Thymus (tissue), 11 donors: ENCODE measurements around the gene WBP1L. TPM values are rescaled to one million over a fixed set of nuclear protein-coding genes. Genes with fewer than 3 reads are reported as not detected.
"Not testable (repeated sequence)": the region's sequence is repeated elsewhere in the genome, so short reads cannot be mapped to it uniquely, and the experiment has no call there.

ENCODE experiments used
- DNase-seq, 9 donors: peaks; one replicate each; pipeline ENCODE4 v3.0.0-alpha.2; 2013; ENCODE audit warnings: low spot score in 9 of 9, low read depth in 6 of 9, missing footprints in 1 of 9
- H3K27ac ChIP-seq, 2 donors: one replicate each; pipeline ENCODE4 v1.5.1; 2013; ENCODE audit warnings: control low read depth in 1 of 2, low read depth in 1 of 2, low read length in 1 of 2, mild to moderate bottlenecking in 1 of 2, moderate library complexity in 1 of 2
- H3K27me3 ChIP-seq, 2 donors: one replicate each; pipeline ENCODE4 v1.5.1; 2013; ENCODE audit warnings: low read length in 1 of 2; ENCODE audit not compliant: control insufficient read depth in 2 of 2, insufficient read depth in 1 of 2
- H3K36me3 ChIP-seq, 2 donors: one replicate each; pipeline ENCODE4 v1.5.1; 2013; ENCODE audit warnings: low read length in 1 of 2, mild to moderate bottlenecking in 1 of 2, moderate library complexity in 1 of 2; ENCODE audit not compliant: control insufficient read depth in 2 of 2, insufficient read depth in 2 of 2
- H3K4me1 ChIP-seq, 2 donors: one replicate each; pipeline ENCODE4 v1.5.1; 2013; ENCODE audit warnings: low read length in 2 of 2; ENCODE audit not compliant: control insufficient read depth in 2 of 2, insufficient read depth in 2 of 2
- H3K4me3 ChIP-seq, 2 donors: one replicate each; pipeline ENCODE4 v1.5.1; 2013; ENCODE audit warnings: low read length in 2 of 2, control low read depth in 1 of 2, mild to moderate bottlenecking in 1 of 2
- H3K9me3 ChIP-seq, 2 donors: one replicate each; pipeline ENCODE4 v1.5.1; 2013; ENCODE audit warnings: low read length in 1 of 2, mild to moderate bottlenecking in 1 of 2; ENCODE audit not compliant: control insufficient read depth in 2 of 2, insufficient read depth in 1 of 2
- WGBS: extraction: QIAGEN DNeasy Blood & Tissue Kit; methylation state at CpG from one replicate; pipeline ENCODE4 v1.1.7; 2013; 5-methylcytosine and 5-hydroxymethylcytosine counted together
- polyA plus RNA-seq: library from polyadenylated mRNA; stranded (reverse); fragments of 200-250 nt; gene quantifications from one replicate; pipeline ENCODE4 v1.2.3, GENCODE V29; 2013
- total RNA-seq: library from RNA; stranded (reverse); fragments of 120-200 nt; gene quantifications from one replicate; pipeline ENCODE4 v1.2.4, GENCODE V29; 2013
- donor health status: healthy.

The WBP1L gene
- total and polyA plus RNA-seq, 2 donors = 30.7 to 75.9 TPM

DNA sequence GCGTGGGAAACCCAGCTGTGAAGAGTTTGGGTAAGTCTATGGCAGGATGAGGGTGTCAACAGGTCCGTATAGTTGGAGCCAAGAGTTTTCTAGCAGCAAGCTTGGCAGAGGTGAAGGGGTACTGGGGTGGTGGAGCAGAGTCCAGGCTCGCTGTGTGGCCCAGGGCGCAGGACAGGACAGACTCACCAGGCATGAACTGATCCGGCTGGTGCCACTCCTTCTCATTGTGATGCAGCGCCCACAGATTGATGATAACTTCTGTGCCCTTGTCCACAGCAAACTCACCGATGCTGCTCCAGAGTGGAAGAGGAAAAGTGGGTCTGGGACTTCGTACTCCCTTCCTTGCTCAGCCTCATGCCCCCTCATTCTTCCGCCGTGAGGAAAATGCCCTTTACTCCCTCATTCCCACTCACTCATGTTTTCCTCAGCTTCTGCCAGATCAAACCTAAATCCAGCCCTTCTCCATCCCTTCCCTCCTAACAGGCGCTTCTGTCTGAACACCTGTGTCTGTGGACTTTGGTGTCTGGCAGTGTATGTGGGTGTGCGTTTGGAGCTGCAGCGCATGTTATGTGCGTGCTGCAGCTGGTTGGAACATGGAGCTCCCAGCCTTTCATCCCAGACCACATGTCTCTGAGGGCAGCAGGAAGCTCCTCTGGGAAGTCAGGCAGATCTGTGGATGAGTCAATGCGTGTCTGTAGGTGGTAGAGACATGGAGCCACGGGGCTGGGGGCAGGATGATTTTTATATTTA, 87.7 kb downstream of the WBP1L start:
- Histone ChIP-seq H3K27ac (no peak overlapping the region), H3K4me1 (peaks cover 0 to 9% of the 10 kb centered on the region in 2 donors), H3K9me3 (no peaks in the 10 kb centered on the region), H3K36me3 (no peaks in the 10 kb centered on the region), H3K4me3 (no peak overlapping the region), H3K27me3 (no peaks in the 10 kb centered on the region)
- WGBS = 92% methylated on average over 16 of the region's 16 CpGs
- no peak for DNase-seq

DNA sequence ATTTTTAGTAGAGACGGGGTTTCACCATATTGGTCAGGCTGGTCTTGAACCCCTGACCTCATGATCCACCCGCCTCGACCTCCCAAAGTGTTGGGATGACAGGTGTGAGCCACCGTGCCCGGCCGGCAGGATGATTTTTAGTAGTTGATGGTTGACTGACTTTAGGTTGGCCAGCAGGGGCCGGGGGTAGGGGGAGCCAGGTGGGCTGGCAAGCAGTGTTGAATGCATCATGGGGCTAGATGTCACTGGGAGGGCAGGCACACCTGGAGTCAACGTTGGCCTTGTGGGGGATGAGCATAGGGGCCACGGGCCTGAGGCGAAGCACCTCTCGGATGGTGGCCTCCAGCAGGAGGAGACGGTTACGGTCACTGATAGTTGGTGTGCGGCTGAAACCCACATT, 88.5 kb downstream of the WBP1L start:
- Histone ChIP-seq H3K27ac (no peak overlapping the region), H3K4me1 (peaks cover 0 to 9% of the 10 kb centered on the region in 2 donors), H3K36me3 (no peaks in the 10 kb centered on the region), H3K4me3 (no peak overlapping the region), H3K9me3 (no peaks in the 10 kb centered on the region), H3K27me3 (no peaks in the 10 kb centered on the region)
- no peak for DNase-seq
- WGBS = 93% methylated on average over 14 of the region's 14 CpGs

DNA sequence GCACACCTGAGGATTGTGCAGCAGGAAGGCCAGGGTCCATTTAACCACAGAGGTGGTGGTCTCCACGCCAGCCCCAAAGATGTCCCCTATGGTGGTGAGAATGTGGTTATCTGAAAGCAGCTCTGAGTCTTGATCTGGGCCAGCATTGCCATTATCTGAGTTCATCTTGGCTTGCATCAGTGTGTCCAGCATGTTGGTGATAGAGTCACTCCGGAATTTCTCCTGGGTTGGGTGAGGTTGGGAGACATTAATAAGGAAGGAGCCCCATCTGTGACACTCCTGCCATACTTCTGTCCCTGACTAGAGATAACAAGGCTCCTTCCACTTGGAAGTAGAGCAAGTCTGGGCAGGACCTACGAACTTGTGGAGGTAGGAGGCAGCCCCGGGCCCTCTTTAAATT, 89.2 kb downstream of the WBP1L start:
- Histone ChIP-seq H3K36me3 (no peaks in the 10 kb centered on the region), H3K4me1 (peaks cover 0 to 9% of the 10 kb centered on the region in 2 donors)
- 96% methylated on average over 4 of the region's 4 CpGs for WGBS

DNA sequence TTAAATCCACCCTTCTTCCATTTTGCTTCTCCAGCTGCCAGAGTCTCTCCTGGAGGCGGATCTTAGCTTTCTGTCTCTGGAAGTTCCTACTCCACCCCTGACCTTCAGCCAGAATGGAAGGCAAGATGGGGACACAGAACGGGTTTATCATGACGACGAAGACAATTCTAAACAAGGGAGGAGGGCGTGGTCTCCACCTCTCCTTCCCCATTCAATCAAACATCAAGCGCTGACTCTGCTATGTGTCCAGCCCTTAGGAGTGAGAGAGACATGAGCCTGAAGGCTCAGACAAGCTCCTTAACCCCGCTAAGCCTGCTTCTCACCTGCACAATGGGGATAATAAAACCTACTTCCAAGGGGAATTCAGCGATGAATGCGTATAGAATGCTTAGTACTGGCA, 90.4 kb downstream of the WBP1L start:
- no peak overlapping the region for H3K4me3 ChIP-seq
- peaks cover 0 to 6% of the 10 kb centered on the region in 2 donors for H3K4me1 ChIP-seq
- DNase-seq = no peak
- no peak overlapping the region for H3K27ac ChIP-seq
- WGBS = 86% methylated on average over 9 of the region's 9 CpGs
- peaks cover 1 to 7% of the 10 kb centered on the region in 2 donors for H3K9me3 ChIP-seq
- no peaks in the 10 kb centered on the region for H3K36me3 ChIP-seq
- H3K27me3 ChIP-seq = no peaks in the 10 kb centered on the region

More for the DNA sequence above, 89.2 kb downstream of the WBP1L start:
- H3K27me3 ChIP-seq = no peaks in the 10 kb centered on the region
- no peak for DNase-seq
- H3K27ac ChIP-seq = no peak overlapping the region
- no peaks in the 10 kb centered on the region for H3K9me3 ChIP-seq
- no peak overlapping the region for H3K4me3 ChIP-seq

DNA sequence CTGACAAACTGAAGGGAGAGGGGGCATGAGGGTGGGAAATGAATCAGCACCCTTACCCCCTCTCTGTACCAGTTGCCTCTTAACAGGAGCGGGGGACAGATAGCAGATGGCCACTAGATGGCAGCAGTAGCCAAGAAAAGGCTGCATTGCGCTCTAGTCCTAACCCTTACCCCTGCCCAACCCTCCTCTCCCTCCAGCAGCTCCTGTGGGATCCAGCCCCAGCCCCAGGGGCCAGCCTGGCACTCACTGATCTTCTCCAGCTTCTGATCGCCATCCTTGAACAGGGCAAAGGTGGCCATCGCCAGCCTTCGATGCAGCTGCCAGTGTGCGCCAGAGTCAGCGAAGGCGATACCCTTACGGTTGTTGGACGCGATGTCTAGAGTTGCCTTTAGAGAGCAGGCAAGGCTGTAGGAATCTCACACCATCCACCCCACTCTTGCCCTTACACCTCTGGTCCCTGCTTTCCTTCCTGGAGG, 91.3 kb downstream of the WBP1L start:
- H3K27me3 ChIP-seq = no peaks in the 10 kb centered on the region
- H3K27ac ChIP-seq = no peak overlapping the region
- peaks cover 0 to 3% of the 10 kb centered on the region in 2 donors for H3K4me1 ChIP-seq
- DNase-seq = peak; percentile 45 to 92 (median 81)
- H3K4me3 ChIP-seq = no peak overlapping the region
- WGBS = 69% methylated on average over 11 of the region's 11 CpGs
- H3K9me3 ChIP-seq = peaks cover 1 to 7% of the 10 kb centered on the region in 2 donors
- H3K36me3 ChIP-seq = no peaks in the 10 kb centered on the region

DNA sequence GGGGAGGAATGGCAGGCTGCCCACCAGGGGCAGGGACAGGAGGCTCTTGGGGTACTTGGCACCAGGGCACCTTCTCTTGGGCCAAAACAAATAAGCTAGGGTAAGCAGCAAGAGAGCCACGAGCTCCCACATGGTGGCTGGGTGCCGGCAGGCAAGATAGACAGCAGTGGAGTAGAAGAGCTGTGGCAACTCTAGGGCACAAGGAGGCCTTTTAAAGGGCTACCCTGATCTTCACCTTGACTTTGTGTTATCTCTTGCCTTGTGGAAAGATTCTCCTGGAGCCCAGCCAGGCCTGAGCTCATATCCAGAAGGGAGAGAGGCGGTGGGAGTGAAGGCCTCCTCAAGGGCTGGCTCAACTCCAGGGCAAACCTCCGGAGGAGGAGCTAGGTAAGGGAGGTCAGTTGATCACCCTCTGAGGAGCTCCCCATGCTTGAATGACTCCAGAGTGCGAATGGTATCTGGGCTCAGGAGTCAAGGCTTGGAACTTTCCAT, 93.5 kb downstream of the WBP1L start, which contains the start of gene CYP17A1:
Gene CYP17A1 (minus strand): TSS at position 184 of the 492 bp plus-strand sequence. CDS start 52 bp downstream, at position 132.
- no peak for DNase-seq
- H3K4me3 ChIP-seq = no peak within 1 kb of the TSS
- H3K4me1 ChIP-seq = peaks cover 0 to 2% of the 10 kb centered on the region in 2 donors
- H3K36me3 ChIP-seq = no peaks in the 10 kb centered on the region
- 84% methylated on average over 5 of the region's 5 CpGs for WGBS
- no peak within 1 kb of the TSS for H3K27ac ChIP-seq
- no peaks in the 10 kb centered on the region for H3K27me3 ChIP-seq
- peaks cover 1 to 7% of the 10 kb centered on the region in 2 donors for H3K9me3 ChIP-seq

DNA sequence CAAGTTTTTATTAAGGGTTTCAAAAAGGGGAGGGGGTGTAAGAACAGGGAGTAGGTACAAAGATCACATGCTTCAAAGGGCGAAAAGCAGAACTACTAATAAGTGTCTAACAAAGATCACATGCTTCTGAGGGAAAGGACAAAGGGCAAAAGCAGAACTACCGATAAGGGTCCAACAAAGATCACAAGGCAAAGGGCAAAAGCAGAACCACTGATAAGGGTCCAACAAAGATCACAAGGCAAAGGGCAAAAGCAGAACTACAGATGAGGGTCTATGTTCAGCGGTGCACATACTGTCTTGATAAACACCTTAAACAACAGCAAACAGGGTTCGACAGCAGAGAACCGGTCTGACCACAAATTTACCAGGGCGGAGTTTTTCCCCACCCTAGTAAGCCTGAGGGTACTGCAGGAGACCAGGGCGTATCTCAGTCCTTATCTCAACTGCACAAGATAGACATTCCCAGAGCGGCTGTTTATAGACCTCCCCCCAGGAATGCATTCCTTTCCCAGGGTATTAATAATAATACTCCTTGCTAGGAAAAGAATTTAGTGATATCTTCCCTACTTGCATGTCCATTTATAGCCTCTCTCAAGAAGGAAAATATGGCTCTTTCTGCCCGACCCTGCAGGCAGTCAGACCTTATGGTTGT, 94.7 kb downstream of the WBP1L start:
- not testable (repeated sequence) for DNase-seq, H3K4me3 ChIP-seq, H3K27me3 ChIP-seq, H3K36me3 ChIP-seq, H3K9me3 ChIP-seq, H3K27ac ChIP-seq, H3K4me1 ChIP-seq
- 93% methylated on average over 9 of the region's 9 CpGs for WGBS

DNA sequence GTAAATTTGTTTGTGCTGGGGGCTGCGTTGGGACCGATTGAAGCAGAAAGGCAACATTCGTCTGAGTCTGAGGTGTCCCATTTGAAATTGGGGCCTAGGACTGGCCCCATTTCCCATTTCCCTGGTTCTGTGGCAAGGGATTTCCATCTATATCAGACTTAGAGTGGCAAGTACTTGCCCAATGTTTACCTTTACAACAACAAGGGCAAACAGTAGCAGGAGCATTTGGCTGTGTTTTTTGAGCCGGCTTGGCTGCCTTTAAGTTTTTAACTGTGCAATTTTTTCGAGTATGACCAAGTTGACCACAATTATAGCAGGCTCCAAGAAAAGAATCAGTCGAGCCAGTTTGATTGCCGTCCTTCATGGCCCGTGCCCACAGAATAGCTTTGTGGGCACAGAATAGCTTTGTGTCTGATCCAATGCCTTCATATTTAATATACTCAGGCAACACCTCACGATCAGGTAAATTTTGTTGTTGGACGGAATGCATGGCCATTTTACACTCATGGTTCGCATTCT, 98.1 kb downstream of the WBP1L start:
- WGBS = 94% methylated on average over 11 of the region's 11 CpGs
- Histone ChIP-seq H3K27ac (no peak overlapping the region), H3K9me3 (peaks cover 1 to 7% of the 10 kb centered on the region in 2 donors), H3K36me3 (no peaks in the 10 kb centered on the region), H3K4me3 (no peak overlapping the region), H3K4me1 (no peaks in the 10 kb centered on the region), H3K27me3 (no peaks in the 10 kb centered on the region)
- DNase-seq = no peak

DNA sequence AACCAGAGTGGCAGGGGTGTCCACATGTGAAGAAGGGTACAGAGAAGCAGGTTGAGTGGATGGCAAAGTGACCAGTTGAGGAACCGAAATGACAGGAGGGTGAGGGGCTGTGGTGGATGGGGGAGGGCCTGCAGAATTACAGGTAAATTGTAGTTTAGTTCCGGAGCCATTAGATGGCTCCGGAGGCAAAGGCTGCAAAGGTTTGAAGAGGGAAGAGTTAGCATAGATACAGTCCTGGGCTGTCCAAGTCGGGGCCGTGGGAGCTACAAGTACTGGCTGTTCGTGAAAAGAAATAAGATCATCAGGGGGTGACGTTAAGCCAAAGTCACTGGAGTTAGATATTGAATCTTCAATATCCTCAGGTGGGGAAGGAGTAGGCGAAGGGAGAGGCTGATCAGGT, 99.4 kb downstream of the WBP1L start:
- 84% methylated on average over 8 of the region's 8 CpGs for WGBS

More for the DNA sequence above, 99.4 kb downstream of the WBP1L start:
- H3K36me3 ChIP-seq, H3K4me1 ChIP-seq, H3K4me3 ChIP-seq, H3K27ac ChIP-seq, H3K9me3 ChIP-seq, DNase-seq, H3K27me3 ChIP-seq: not testable (repeated sequence)
